Nephron (organoid): ENCODE measurements around the gene ACTR3.

Source experiments
- H3K27ac Mint-ChIP-seq, 3 experiments: 2 replicates each; pipeline ENCODE4 v1.8.0; 2020; ENCODE audit warnings: mixed read lengths in 3 of 3, mild to moderate bottlenecking in 2 of 3, moderate library complexity in 1 of 3
- H3K27me3 Mint-ChIP-seq: 2 replicates; pipeline ENCODE4 v1.8.0; 2021; ENCODE audit warnings: low read depth, mild to moderate bottlenecking, moderate library complexity, mixed read lengths
- H3K36me3 Mint-ChIP-seq: 2 replicates; pipeline ENCODE4 v1.8.0; 2020; ENCODE audit warnings: low read depth, mixed read lengths
- H3K4me1 Mint-ChIP-seq: 2 replicates; pipeline ENCODE4 v1.8.0; 2020; ENCODE audit warnings: mixed read lengths
- H3K4me3 Mint-ChIP-seq, 3 experiments: 2 replicates each; pipeline ENCODE4 v1.8.0; 2020; ENCODE audit warnings: mild to moderate bottlenecking in 3 of 3, mixed read lengths in 3 of 3, moderate library complexity in 2 of 3
- H3K9me3 Mint-ChIP-seq: 2 replicates; pipeline ENCODE4 v1.8.0; 2020; ENCODE audit warnings: mixed read lengths
- CTCF ChIP-seq, 3 experiments: fragments of 200-600 bp; sonication (generic); IDR thresholded peaks; one replicate each; pipeline ENCODE4 v1.5.0; 2021; ENCODE audit warnings: antibody characterized with exemption in 3 of 3; ENCODE audit not compliant: unreplicated experiment in 3 of 3

The ACTR3 gene

DNA sequence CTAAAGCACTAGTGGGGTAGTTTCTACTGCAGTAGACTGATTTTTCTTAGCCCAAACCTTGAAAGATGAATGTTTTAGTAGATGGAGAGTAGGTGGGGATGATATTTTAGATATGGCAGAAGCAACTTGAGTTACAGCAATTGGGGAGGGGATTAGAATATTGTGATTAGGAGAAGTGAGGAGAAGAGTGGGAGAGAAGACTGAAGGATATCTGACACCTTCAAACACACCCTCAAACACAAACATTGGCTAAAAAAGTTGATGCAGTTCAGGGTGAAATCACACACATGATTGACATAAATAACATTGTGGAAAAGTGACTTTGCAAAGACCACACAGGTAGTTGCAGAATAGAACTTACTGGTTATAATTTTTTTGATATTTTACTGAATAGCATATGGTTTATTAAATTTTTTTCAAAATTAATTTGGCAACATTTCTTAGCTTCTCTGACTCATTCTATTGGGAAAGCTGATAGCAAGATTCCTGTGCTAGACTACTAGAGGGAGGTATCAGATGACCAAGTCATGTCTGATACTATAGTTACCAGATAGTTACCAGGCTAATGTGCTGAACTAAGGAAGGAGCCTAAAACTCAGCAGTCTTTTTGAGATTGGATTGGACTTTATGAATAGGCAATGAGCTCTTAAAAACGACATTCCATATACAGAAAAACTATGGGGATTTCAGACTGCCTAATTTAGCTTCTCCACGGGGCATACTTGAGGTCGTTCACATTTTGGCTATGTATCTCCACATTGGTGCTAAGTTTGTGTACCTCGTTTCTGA, 73.0 kb downstream of the ACTR3 start:
- H3K27me3 Mint-ChIP-seq, result no peaks in the 10 kb centered on the region
- no peak overlapping the region for H3K4me3 Mint-ChIP-seq
- peaks cover 15% of the 10 kb centered on the region for H3K4me1 Mint-ChIP-seq
- peaks cover 6% of the 10 kb centered on the region for H3K36me3 Mint-ChIP-seq
- H3K27ac Mint-ChIP-seq, result no peak overlapping the region
- TF ChIP-seq CTCF (IDR thresholded peaks at IDR 0.05; ENCODE audit: unreplicated experiment in 3 of 3), result no peak
- no peaks in the 10 kb centered on the region for H3K9me3 Mint-ChIP-seq

GRCh38 chr2:113963965-113964364, 74.1 kb downstream of the ACTR3 start:
- Mint-ChIP-seq H3K4me1 (peaks cover 15% of the 10 kb centered on the region), H3K4me3 (no peak overlapping the region), H3K9me3 (no peaks in the 10 kb centered on the region), H3K36me3 (peaks cover 6% of the 10 kb centered on the region), H3K27me3 (no peaks in the 10 kb centered on the region), H3K27ac (no peak overlapping the region)
- TF ChIP-seq CTCF (IDR thresholded peaks at IDR 0.05; ENCODE audit: unreplicated experiment in 3 of 3), result no peak

DNA sequence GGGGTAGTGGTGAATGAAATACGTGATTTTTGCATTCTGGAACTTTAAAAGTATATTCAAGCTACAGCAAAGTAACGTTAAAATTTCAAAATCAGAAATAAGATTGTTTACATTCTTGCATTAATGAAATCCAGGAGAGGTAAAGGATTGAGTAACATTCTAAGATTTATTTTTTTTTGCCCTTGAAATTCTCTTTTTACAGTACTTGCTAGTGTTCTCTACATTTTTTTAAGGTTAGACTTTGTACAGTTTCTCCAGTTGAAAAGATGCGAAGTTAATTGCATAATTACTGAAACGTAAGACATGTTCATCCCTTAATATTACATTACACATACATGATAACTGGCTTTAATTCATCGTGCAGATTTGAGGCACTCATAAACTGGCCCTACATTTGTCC, 74.5 kb downstream of the ACTR3 start:
- Mint-ChIP-seq H3K9me3 (no peaks in the 10 kb centered on the region), H3K27me3 (no peaks in the 10 kb centered on the region), H3K36me3 (peaks cover 2% of the 10 kb centered on the region), H3K27ac (no peak overlapping the region), H3K4me3 (no peak overlapping the region), H3K4me1 (peaks cover 15% of the 10 kb centered on the region)
- TF ChIP-seq CTCF (IDR thresholded peaks at IDR 0.05; ENCODE audit: unreplicated experiment in 3 of 3), result no peak

DNA sequence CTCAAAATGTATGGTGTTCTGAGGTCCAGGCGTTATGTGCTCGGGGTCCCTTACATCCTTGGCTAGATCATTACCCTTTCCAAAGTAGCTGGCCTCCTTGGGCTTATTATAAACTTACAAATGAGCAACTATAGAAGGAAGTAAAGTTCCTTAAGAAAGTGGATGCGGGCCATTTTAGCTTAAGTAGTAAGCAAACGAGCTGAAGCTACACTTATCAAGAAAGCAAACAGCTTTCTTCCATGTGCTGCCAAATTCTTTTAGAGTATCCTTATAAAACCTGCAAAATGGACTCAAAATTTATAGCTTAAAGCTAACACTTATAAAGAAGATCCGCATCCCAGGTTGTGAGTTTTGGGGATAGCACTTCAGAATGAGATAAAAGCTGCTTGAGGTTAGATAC, 75.3 kb downstream of the ACTR3 start:
- Mint-ChIP-seq H3K9me3 (no peaks in the 10 kb centered on the region), H3K27ac (no peak overlapping the region), H3K4me3 (no peak overlapping the region), H3K4me1 (peaks cover 15% of the 10 kb centered on the region), H3K36me3 (no peaks in the 10 kb centered on the region), H3K27me3 (no peaks in the 10 kb centered on the region)
- TF ChIP-seq CTCF (IDR thresholded peaks at IDR 0.05; ENCODE audit: unreplicated experiment in 3 of 3), result no peak

DNA sequence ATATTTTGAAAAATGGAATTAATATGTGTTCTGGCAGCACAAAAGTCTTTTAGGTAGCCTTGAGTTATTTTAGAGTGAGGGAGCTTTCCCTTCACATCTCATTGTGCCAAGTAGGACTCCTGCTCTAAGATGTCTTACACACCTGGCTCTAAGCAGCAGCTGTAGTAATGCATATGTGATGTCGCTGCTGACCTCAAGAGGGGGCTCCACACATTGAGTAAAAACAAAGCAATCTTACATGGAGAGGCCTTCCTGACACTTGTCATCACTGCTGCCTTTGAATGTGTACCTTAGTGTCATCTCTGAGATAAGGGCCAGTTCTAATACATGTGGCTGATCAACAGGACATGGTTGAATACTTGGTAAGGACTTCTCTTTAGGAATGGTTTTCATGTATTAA, 75.8 kb downstream of the ACTR3 start:
- H3K36me3 Mint-ChIP-seq, result peaks cover 3% of the 10 kb centered on the region
- H3K9me3 Mint-ChIP-seq, result no peaks in the 10 kb centered on the region

More for the DNA sequence above, 75.8 kb downstream of the ACTR3 start:
- Mint-ChIP-seq H3K4me3 (no peak overlapping the region), H3K27ac (no peak overlapping the region), H3K4me1 (peaks cover 15% of the 10 kb centered on the region), H3K27me3 (no peaks in the 10 kb centered on the region)
- TF ChIP-seq CTCF (IDR thresholded peaks at IDR 0.05; ENCODE audit: unreplicated experiment in 3 of 3), result peak; percentile 33 to 57 (median 41)
